Upper lobe of left lung (tissue), 6 donors: ENCODE data around the gene MYO7A. TPM values are rescaled to one million over a fixed set of nuclear protein-coding genes. Genes with fewer than 3 reads are reported as not detected.

Source experiments
- ATAC-seq, 2 donors: fragments of 200-7000 bp; cut with Tn5 transposase; one replicate each; pipeline ENCODE4 v1.9.1; 2022; ENCODE audit warnings: mild to moderate bottlenecking in 2 of 2, moderate library complexity in 2 of 2; ENCODE audit not compliant: low FRiP score in 2 of 2
- DNase-seq, 2 donors: peaks; one replicate each; pipeline ENCODE4 v3.0.0-alpha.2; 2019 to 2020
- H3K27ac ChIP-seq, 4 donors: fragments of 200-600 bp; sonication (generic); one replicate each; pipeline ENCODE4 v1.5.1; 2016 to 2019
- H3K27me3 ChIP-seq, 4 donors: fragments of 200-600 bp; sonication (generic); one replicate each; pipeline ENCODE4 v1.5.1; 2017 to 2019
- H3K36me3 ChIP-seq, 4 donors: fragments of 200-600 bp; sonication (generic); one replicate each; pipeline ENCODE4 v1.5.1; 2016 to 2019
- H3K4me1 ChIP-seq, 4 donors: fragments of 200-600 bp; sonication (generic); one replicate each; pipeline ENCODE4 v1.5.1; 2018 to 2019
- H3K4me3 ChIP-seq, 4 donors: fragments of 200-600 bp; sonication (generic); one replicate each; pipeline ENCODE4 v1.5.1; 2017 to 2019; ENCODE audit warnings: mild to moderate bottlenecking in 2 of 4, moderate library complexity in 1 of 4
- H3K9me3 ChIP-seq, 4 donors: fragments of 200-600 bp; sonication (generic); one replicate each; pipeline ENCODE4 v1.5.1; 2018 to 2019
- CTCF ChIP-seq, 6 experiments: fragments of 450-650 bp in 4 of 6; fragments of 200-600 bp in 2 of 6; sonication (generic) in 2 of 6; IDR thresholded peaks; one replicate each; pipeline ENCODE4 v1.5.1; 2016 to 2019; ENCODE audit warnings: antibody characterized with exemption in 6 of 6
- EP300 ChIP-seq, 4 donors: sonication (generic); formaldehyde crosslinking; IDR thresholded peaks; one replicate each; pipeline ENCODE4 v1.5.1; 2017; ENCODE audit warnings: antibody characterized with exemption in 4 of 4, control low read depth in 2 of 4
- POLR2A ChIP-seq, 4 donors: fragments of 450-650 bp; IDR thresholded peaks; one replicate each; pipeline ENCODE4 v1.5.1; 2016 to 2017; ENCODE audit warnings: antibody characterized with exemption in 4 of 4, mild to moderate bottlenecking in 2 of 4
- POLR2AphosphoS5 ChIP-seq, 2 donors: sonication (generic); formaldehyde crosslinking; IDR thresholded peaks; one replicate each; pipeline ENCODE4 v1.5.1; 2017; ENCODE audit warnings: antibody characterized with exemption in 2 of 2
- WGBS, 2 donors: methylation state at CpG; one replicate each; pipeline ENCODE4 v1.1.5; 2017 to 2018; 5-methylcytosine and 5-hydroxymethylcytosine counted together
- total RNA-seq, 6 donors: library from RNA; depleted of rRNA in 4 of 6; stranded (reverse); fragments of >200 nt in 4 of 6; gene quantifications; one replicate each; pipeline versions ENCODE4 v1.1.0 to v1.2.1, GENCODE V29; 2016 to 2021
- donor health status: DM: no; HTN: no; CAD: no; lungs with moderate emphysema.
- donor health status: DM: no; HTN: yes; CAD: no; lungs with severe emphysema.

MYO7A gene
- total RNA-seq, 6 donors from 2014 or later = 2.4 to 27.2 (median 6.2) TPM

- TF ChIP-seq POLR2A (IDR thresholded peaks at IDR 0.05) = no peak
- TF ChIP-seq POLR2AphosphoS5 (IDR thresholded peaks at IDR 0.05) = no peak
- no peak for TF ChIP-seq CTCF (IDR thresholded peaks at IDR 0.05)
- no peak for TF ChIP-seq EP300 (IDR thresholded peaks at IDR 0.05)
- H3K27ac ChIP-seq = no peak overlapping the region
- H3K4me1 ChIP-seq = no peaks in the 10 kb centered on the region
- no peak overlapping the region for H3K4me3 ChIP-seq
- WGBS, 2 donors = 42 to 74% methylated on average over 2 to 7 of the region's 7 CpGs
- no peaks in the 10 kb centered on the region for H3K36me3 ChIP-seq
- no peaks in the 10 kb centered on the region for H3K27me3 ChIP-seq
- DNase-seq (peak in 1 of 2 donors; percentile 65), ATAC-seq (no peak)
- H3K9me3 ChIP-seq = no peaks in the 10 kb centered on the region
Measured at GRCh38 chr11:77092382-77092781, 35.7 kb upstream of the MYO7A start.

GRCh38 chr11:77093056-77093891 is 34.8 kb upstream of the MYO7A start:
- 87 to 91% methylated on average over 25 to 33 of the region's 33 CpGs for WGBS, 2 donors
- peak in 1 of 2 donors; percentile 71 for DNase-seq
- TF ChIP-seq POLR2A (IDR thresholded peaks at IDR 0.05) = no peak

GRCh38 chr11:77093987-77094840 is 33.8 kb upstream of the MYO7A start:
- H3K4me3 ChIP-seq = no peak overlapping the region
- no peak for TF ChIP-seq EP300 (IDR thresholded peaks at IDR 0.05)
- no peak for TF ChIP-seq POLR2AphosphoS5 (IDR thresholded peaks at IDR 0.05)
- no peak for TF ChIP-seq POLR2A (IDR thresholded peaks at IDR 0.05)
- no peak for TF ChIP-seq CTCF (IDR thresholded peaks at IDR 0.05)
- DNase-seq = no peak

More at GRCh38 chr11:77093056-77093891, 34.8 kb upstream of the MYO7A start:
- H3K36me3 ChIP-seq = no peaks in the 10 kb centered on the region
- no peaks in the 10 kb centered on the region for H3K27me3 ChIP-seq
- ATAC-seq = no peak
- no peak overlapping the region for H3K4me3 ChIP-seq
- no peaks in the 10 kb centered on the region for H3K9me3 ChIP-seq
- H3K4me1 ChIP-seq = no peaks in the 10 kb centered on the region
- H3K27ac ChIP-seq = no peak overlapping the region

GRCh38 chr11:77094841-77095365 is 33.1 kb upstream of the MYO7A start:
- H3K36me3 ChIP-seq = no peaks in the 10 kb centered on the region
- H3K4me3 ChIP-seq = no peak overlapping the region
- H3K4me1 ChIP-seq = no peaks in the 10 kb centered on the region
- peak in 1 of 2 donors; percentile 2 for ATAC-seq
- no peak for TF ChIP-seq CTCF (IDR thresholded peaks at IDR 0.05)
- H3K27me3 ChIP-seq = no peaks in the 10 kb centered on the region
- H3K9me3 ChIP-seq = no peaks in the 10 kb centered on the region
- H3K27ac ChIP-seq = no peak overlapping the region
- DNase-seq = no peak
- 88 to 93% methylated on average over 5 to 7 of the region's 7 CpGs for WGBS, 2 donors

More at GRCh38 chr11:77093987-77094840, 33.8 kb upstream of the MYO7A start:
- H3K36me3 ChIP-seq = no peaks in the 10 kb centered on the region
- H3K9me3 ChIP-seq = no peaks in the 10 kb centered on the region
- no peak for ATAC-seq
- 92 to 94% methylated on average over 5 to 6 of the region's 6 CpGs for WGBS, 2 donors
- no peaks in the 10 kb centered on the region for H3K4me1 ChIP-seq
- H3K27me3 ChIP-seq = no peaks in the 10 kb centered on the region
- H3K27ac ChIP-seq = no peak overlapping the region
